NT2/D1 (cell line): Measurements from ENCODE around the gene ITPRID2.

Source experiments
- DNase-seq: peaks from one replicate; pipeline ENCODE4 v3.0.0-alpha.2; 2011; ENCODE audit warnings: low read depth, low spot score
- H3K27me3 ChIP-seq: 2 replicates; pipeline ENCODE4 v1.6.0; 2011; ENCODE audit warnings: mild to moderate bottlenecking; ENCODE audit not compliant: insufficient read length, insufficient read depth
- H3K36me3 ChIP-seq: 2 replicates; pipeline ENCODE4 v1.6.1; 2011; ENCODE audit warnings: mild to moderate bottlenecking, low read length, mixed read lengths; ENCODE audit not compliant: insufficient read depth, insufficient read length
- H3K4me1 ChIP-seq: 2 replicates; pipeline ENCODE4 v1.5.1; 2011; ENCODE audit not compliant: insufficient read depth, insufficient read length
- H3K4me3 ChIP-seq: 2 replicates; pipeline ENCODE4 v1.5.1; 2011; ENCODE audit warnings: low read depth; ENCODE audit not compliant: insufficient read length
- H3K9ac ChIP-seq: 2 replicates; pipeline ENCODE4 v1.6.0; 2011; ENCODE audit warnings: low read depth; ENCODE audit not compliant: insufficient read length
- H3K9me3 ChIP-seq: 2 replicates; pipeline ENCODE4 v1.5.1; 2011; ENCODE audit warnings: mild to moderate bottlenecking, low read length; ENCODE audit not compliant: insufficient read depth
- SUZ12 ChIP-seq: IDR thresholded peaks from 2 replicates; pipeline ENCODE4 v1.6.1; 2011; ENCODE audit not compliant: insufficient read length, insufficient read depth; ENCODE audit errors: extremely low read depth
- YY1 ChIP-seq: IDR thresholded peaks from 2 replicates; pipeline ENCODE4 v1.6.1; 2011; ENCODE audit not compliant: insufficient read length, insufficient read depth
- ZNF274 ChIP-seq: IDR thresholded peaks from 2 replicates; pipeline ENCODE4 v1.6.1; 2011; ENCODE audit warnings: mild to moderate bottlenecking, low read depth, low read length

The ITPRID2 gene

GRCh38 chr2:181924336-181924735 is 32.8 kb downstream of the ITPRID2 start:
- Histone ChIP-seq H3K9ac (no peak overlapping the region), H3K4me3 (no peak overlapping the region), H3K9me3 (no peaks in the 10 kb centered on the region), H3K36me3 (peaks cover 59% of the 10 kb centered on the region), H3K27me3 (no peaks in the 10 kb centered on the region), H3K4me1 (no peaks in the 10 kb centered on the region)
- TF ChIP-seq SUZ12 (no peak), YY1 (no peak), ZNF274 (no peak)
- DNase-seq = no peak

- H3K36me3 ChIP-seq = peaks cover 12% of the 10 kb centered on the region
- no peaks in the 10 kb centered on the region for H3K9me3 ChIP-seq
- H3K27me3 ChIP-seq = no peaks in the 10 kb centered on the region
- no peak for DNase-seq
- H3K9ac ChIP-seq = no peak overlapping the region
- H3K4me1 ChIP-seq = no peaks in the 10 kb centered on the region
- H3K4me3 ChIP-seq = no peak overlapping the region
- TF ChIP-seq SUZ12 (no peak), YY1 (no peak), ZNF274 (no peak)
Measured at GRCh38 chr2:181934694-181935093, 43.2 kb downstream of the ITPRID2 start.

- Histone ChIP-seq H3K27me3 (no peaks in the 10 kb centered on the region), H3K9ac (no peak overlapping the region), H3K4me1 (no peaks in the 10 kb centered on the region), H3K36me3 (no peaks in the 10 kb centered on the region), H3K9me3 (no peaks in the 10 kb centered on the region), H3K4me3 (no peak overlapping the region)
- no peak for DNase-seq
- no peak for TF ChIP-seq SUZ12
- no peak for TF ChIP-seq ZNF274
- TF ChIP-seq YY1 = no peak
Measured at GRCh38 chr2:181937473-181937872, 45.9 kb downstream of the ITPRID2 start.

GRCh38 chr2:181943411-181944124 is 52.0 kb downstream of the ITPRID2 start:
- Histone ChIP-seq H3K9ac (no peak overlapping the region), H3K4me3 (no peak overlapping the region)
- TF ChIP-seq SUZ12 (no peak), YY1 (no peak), ZNF274 (no peak)

GRCh38 chr2:181944164-181944913 is 52.8 kb downstream of the ITPRID2 start:
- H3K36me3 ChIP-seq = no peaks in the 10 kb centered on the region
- H3K4me3 ChIP-seq = no peak overlapping the region
- no peaks in the 10 kb centered on the region for H3K4me1 ChIP-seq
- H3K27me3 ChIP-seq = no peaks in the 10 kb centered on the region
- DNase-seq = no peak
- no peak for TF ChIP-seq ZNF274
- no peak for TF ChIP-seq SUZ12
- TF ChIP-seq YY1 = no peak
- no peaks in the 10 kb centered on the region for H3K9me3 ChIP-seq
- H3K9ac ChIP-seq = no peak overlapping the region

More at GRCh38 chr2:181943411-181944124, 52.0 kb downstream of the ITPRID2 start:
- Histone ChIP-seq H3K36me3 (no peaks in the 10 kb centered on the region), H3K27me3 (no peaks in the 10 kb centered on the region), H3K4me1 (no peaks in the 10 kb centered on the region), H3K9me3 (no peaks in the 10 kb centered on the region)
- no peak for DNase-seq

- no peak overlapping the region for H3K4me3 ChIP-seq
- H3K9me3 ChIP-seq = no peaks in the 10 kb centered on the region
- no peak for DNase-seq
- H3K27me3 ChIP-seq = no peaks in the 10 kb centered on the region
- H3K4me1 ChIP-seq = no peaks in the 10 kb centered on the region
- TF ChIP-seq ZNF274 (no peak), YY1 (no peak), SUZ12 (no peak)
- no peaks in the 10 kb centered on the region for H3K36me3 ChIP-seq
- no peak overlapping the region for H3K9ac ChIP-seq
Measured at GRCh38 chr2:181944914-181945291, 53.4 kb downstream of the ITPRID2 start.

GRCh38 chr2:181946444-181947127 is 55.1 kb downstream of the ITPRID2 start:
- Histone ChIP-seq H3K27me3 (no peaks in the 10 kb centered on the region), H3K4me1 (no peaks in the 10 kb centered on the region), H3K9ac (no peak overlapping the region), H3K36me3 (no peaks in the 10 kb centered on the region), H3K4me3 (no peak overlapping the region), H3K9me3 (no peaks in the 10 kb centered on the region)
- no peak for TF ChIP-seq ZNF274
- TF ChIP-seq SUZ12 = no peak
- no peak for TF ChIP-seq YY1
- no peak for DNase-seq
